ENCODE data around the gene REXO5. TPM values are rescaled to one million over a fixed set of nuclear protein-coding genes. Genes with fewer than 3 reads are reported as not detected.

REXO5 gene
- total and polyA plus RNA-seq, 4 donors, result 0.88 to 3.0 (median 1.6) TPM

DNA sequence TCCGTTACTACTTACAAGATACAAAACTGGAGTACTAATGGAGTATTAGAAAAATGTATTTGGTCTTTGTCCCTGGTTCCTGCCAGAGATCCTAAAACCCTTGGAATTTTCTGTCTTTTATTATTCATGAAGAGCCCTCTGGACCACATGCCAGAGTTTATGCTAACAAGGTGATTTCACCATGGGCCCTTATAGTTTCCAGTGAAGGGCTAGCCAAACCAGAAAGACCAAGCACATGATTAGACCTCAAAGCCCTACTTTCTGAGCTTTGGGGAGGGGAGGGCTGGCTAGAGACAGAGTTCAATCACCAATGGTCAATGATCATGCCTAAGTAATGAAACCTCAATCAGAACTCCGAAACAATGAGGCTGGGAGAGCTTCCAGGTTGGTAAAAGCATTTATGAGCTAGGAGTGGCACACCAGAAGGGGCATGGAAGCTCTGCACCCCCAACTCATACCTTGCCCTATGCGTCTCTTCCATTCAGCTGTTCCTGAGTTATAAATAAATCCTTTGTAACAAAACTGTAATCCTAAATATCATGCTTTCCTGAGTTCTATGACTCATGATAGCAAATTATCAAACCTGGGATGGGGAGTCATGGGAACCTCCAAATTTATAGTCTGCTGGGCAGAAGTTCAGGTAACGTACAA lies 83.4 kb downstream of the REXO5 start:
- intact Hi-C loops (cut with DNase I), result no loop called here
- Histone ChIP-seq H3K27ac (ENCODE audit: low read depth in 1 of 2, low read length in 2 of 2) (no peak overlapping the region), H3K36me3 (ENCODE audit: control insufficient read depth in 1 of 2, insufficient read depth in 2 of 2, low read length in 1 of 2) (peaks cover 3 to 5% of the 10 kb centered on the region in 2 donors), H3K4me1 (ENCODE audit: control insufficient read depth in 1 of 2, insufficient read depth in 2 of 2, low read length in 2 of 2) (peaks cover 7 to 18% of the 10 kb centered on the region in 2 donors), H3K9me3 (ENCODE audit: control insufficient read depth, low read length) (no peaks in the 10 kb centered on the region), H3K27me3 (ENCODE audit: control insufficient read depth in 1 of 2, insufficient read depth in 2 of 2, low read length in 1 of 2) (no peaks in the 10 kb centered on the region), H3K4me3 (ENCODE audit: low read length in 2 of 2) (no peak overlapping the region)
- ATAC-seq (ENCODE audit: low FRiP score) (no peak), DNase-seq (no peak)
- WGBS, 2 donors, result 80 to 83% methylated on average over 4 of the region's 4 CpGs

DNA sequence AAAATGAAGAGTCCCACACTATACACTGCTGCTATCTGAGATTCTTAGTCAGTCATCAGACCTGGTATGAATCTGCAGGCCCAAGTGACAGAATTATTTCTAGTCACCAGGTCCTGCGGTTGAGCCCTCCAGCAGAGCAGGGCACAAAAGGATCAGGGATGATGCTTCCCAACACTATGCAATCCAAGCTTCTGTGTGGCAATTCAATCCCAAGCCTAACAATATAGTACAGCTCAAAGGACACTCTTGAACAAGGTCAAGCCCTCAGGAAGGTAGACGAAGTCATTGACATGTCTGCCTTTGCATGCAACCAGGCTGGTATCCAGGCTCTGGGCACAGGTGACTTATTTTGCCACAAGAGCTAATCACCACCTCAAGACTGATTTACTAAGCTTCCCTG lies 88.1 kb downstream of the REXO5 start:
- H3K36me3 ChIP-seq (ENCODE audit: control insufficient read depth in 1 of 2, insufficient read depth in 2 of 2, low read length in 1 of 2), result peaks cover 5 to 7% of the 10 kb centered on the region in 2 donors
- intact Hi-C loops (cut with DNase I), result no loop called here

DNA sequence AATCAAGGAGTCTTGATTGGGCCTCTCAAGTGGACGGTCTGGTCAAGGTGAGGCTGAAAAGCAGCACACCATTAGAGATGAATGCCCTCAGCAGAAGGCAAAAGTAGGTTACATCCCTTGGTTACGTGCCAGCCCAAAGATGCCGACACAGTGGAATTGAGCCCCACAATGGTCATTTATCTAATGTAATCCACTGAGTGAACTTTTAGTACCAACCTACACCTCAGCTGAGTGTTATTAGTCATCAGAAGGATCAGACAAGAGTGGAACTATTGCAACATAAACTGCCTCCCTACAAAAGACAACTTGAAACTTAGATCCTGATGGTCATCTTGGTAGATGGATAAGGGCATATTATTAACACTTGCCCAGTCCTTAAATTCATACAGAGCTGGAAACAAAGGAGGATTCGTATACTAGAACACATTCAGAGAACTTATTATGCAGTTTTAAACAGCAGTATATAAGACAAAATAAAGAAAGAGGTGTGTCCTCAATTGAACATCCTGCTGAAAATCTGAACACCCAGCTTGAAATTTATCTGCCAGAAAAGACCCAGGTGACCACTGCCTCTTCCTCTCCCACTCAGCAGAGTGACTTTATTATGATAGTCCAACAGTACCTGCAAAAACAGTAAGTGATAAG lies 91.0 kb downstream of the REXO5 start:
- Histone ChIP-seq H3K4me1 (ENCODE audit: control insufficient read depth in 1 of 2, insufficient read depth in 2 of 2, low read length in 2 of 2) (peaks cover 2 to 8% of the 10 kb centered on the region in 2 donors), H3K4me3 (ENCODE audit: low read length in 2 of 2) (no peak overlapping the region), H3K27me3 (ENCODE audit: control insufficient read depth in 1 of 2, insufficient read depth in 2 of 2, low read length in 1 of 2) (no peaks in the 10 kb centered on the region), H3K27ac (ENCODE audit: low read depth in 1 of 2, low read length in 2 of 2) (peak overlapping the region in 1 of 2 donors; percentile 38), H3K36me3 (ENCODE audit: control insufficient read depth in 1 of 2, insufficient read depth in 2 of 2, low read length in 1 of 2) (peaks cover 3 to 4% of the 10 kb centered on the region in 2 donors), H3K9me3 (ENCODE audit: control insufficient read depth, low read length) (no peaks in the 10 kb centered on the region)
- no peak for ATAC-seq (ENCODE audit: low FRiP score)
- intact Hi-C loops (cut with DNase I), result loop anchor here in 1 of 2 donors (5.0 kb wide), 1 partner anchor 45 kb away; no protein-coding TSS in a partner anchor
- DNase-seq, result no peak
- 81 to 87% methylated on average over 4 of the region's 4 CpGs for WGBS, 2 donors

More for the DNA sequence above, 88.1 kb downstream of the REXO5 start:
- peaks cover 7 to 13% of the 10 kb centered on the region in 2 donors for H3K4me1 ChIP-seq (ENCODE audit: control insufficient read depth in 1 of 2, insufficient read depth in 2 of 2, low read length in 2 of 2)
- 89 to 90% methylated on average over 2 of the region's 2 CpGs for WGBS, 2 donors
- no peaks in the 10 kb centered on the region for H3K27me3 ChIP-seq (ENCODE audit: control insufficient read depth in 1 of 2, insufficient read depth in 2 of 2, low read length in 1 of 2)
- no peak overlapping the region for H3K4me3 ChIP-seq (ENCODE audit: low read length in 2 of 2)
- ATAC-seq (ENCODE audit: low FRiP score), result no peak
- no peak overlapping the region for H3K27ac ChIP-seq (ENCODE audit: low read depth in 1 of 2, low read length in 2 of 2)
- H3K9me3 ChIP-seq (ENCODE audit: control insufficient read depth, low read length), result no peaks in the 10 kb centered on the region
- DNase-seq, result no peak

DNA sequence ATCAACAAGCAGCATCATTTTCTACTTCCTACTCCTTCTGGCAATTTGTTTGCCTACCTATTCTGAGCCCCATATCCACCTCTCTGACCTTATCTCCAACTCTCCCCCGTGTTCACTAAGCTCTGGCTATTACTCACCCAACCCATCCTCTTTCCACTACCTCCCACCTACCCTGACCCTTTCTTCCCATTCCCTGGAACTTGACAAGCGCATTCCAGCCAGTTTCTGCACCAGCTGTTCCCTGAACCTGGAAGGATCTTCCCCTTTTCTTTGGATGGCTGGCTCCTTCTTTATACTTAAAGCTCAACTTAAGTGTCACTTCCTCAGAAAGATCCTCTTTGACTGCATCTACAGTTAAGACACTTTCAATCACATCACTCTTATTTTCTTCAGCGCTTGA lies 91.6 kb downstream of the REXO5 start:
- intact Hi-C loops (cut with DNase I), result loop anchor here (2.0 to 5.0 kb wide), 2 partner anchors 46 to 47 kb away; no protein-coding TSS in a partner anchor
- DNase-seq (no peak), ATAC-seq (ENCODE audit: low FRiP score) (no peak)
- WGBS, 2 donors, result 71 to 72% methylated on average over 3 of the region's 3 CpGs
- H3K36me3 ChIP-seq (ENCODE audit: control insufficient read depth in 1 of 2, insufficient read depth in 2 of 2, low read length in 1 of 2), result peaks cover 3 to 4% of the 10 kb centered on the region in 2 donors
- peaks cover 2 to 13% of the 10 kb centered on the region in 2 donors for H3K4me1 ChIP-seq (ENCODE audit: control insufficient read depth in 1 of 2, insufficient read depth in 2 of 2, low read length in 2 of 2)
- H3K4me3 ChIP-seq (ENCODE audit: low read length in 2 of 2), result peak overlapping the region in 1 of 2 donors; percentile 91
- H3K27me3 ChIP-seq (ENCODE audit: control insufficient read depth in 1 of 2, insufficient read depth in 2 of 2, low read length in 1 of 2), result no peaks in the 10 kb centered on the region
- H3K27ac ChIP-seq (ENCODE audit: low read depth in 1 of 2, low read length in 2 of 2), result no peak overlapping the region
- H3K9me3 ChIP-seq (ENCODE audit: control insufficient read depth, low read length), result no peaks in the 10 kb centered on the region

DNA sequence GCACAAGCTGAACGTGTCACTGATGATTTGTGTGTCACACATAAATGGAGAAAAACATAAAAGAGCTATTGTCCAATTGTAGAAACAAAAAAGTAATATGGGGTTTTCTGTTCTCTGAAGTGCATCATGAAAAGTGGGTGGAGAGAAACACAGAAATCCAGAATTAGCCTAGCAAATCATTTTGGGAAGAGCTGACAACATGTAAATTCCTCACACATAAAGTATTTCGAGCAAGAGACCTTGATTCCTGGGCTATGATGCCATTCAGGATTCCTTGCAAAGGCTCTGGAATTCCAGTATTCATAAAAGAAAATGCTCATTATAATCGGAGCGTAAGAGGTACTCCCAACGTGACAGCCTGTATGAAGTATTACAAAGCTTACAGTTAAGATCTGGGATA lies 92.7 kb downstream of the REXO5 start:
- DNase-seq, result no peak
- H3K27ac ChIP-seq (ENCODE audit: low read depth in 1 of 2, low read length in 2 of 2), result peak overlapping the region; percentile 82 to 91

More for the DNA sequence above, 92.7 kb downstream of the REXO5 start:
- intact Hi-C loops (cut with DNase I), result loop anchor here (2.0 to 5.0 kb wide), 2 partner anchors 47 to 48 kb away; no protein-coding TSS in a partner anchor
- Histone ChIP-seq H3K27me3 (ENCODE audit: control insufficient read depth in 1 of 2, insufficient read depth in 2 of 2, low read length in 1 of 2) (no peaks in the 10 kb centered on the region), H3K4me3 (ENCODE audit: low read length in 2 of 2) (peak overlapping the region; percentile 37 to 91), H3K9me3 (ENCODE audit: control insufficient read depth, low read length) (no peaks in the 10 kb centered on the region), H3K4me1 (ENCODE audit: control insufficient read depth in 1 of 2, insufficient read depth in 2 of 2, low read length in 2 of 2) (peaks cover 4 to 21% of the 10 kb centered on the region in 2 donors), H3K36me3 (ENCODE audit: control insufficient read depth in 1 of 2, insufficient read depth in 2 of 2, low read length in 1 of 2) (peaks cover 2 to 4% of the 10 kb centered on the region in 2 donors)
- ATAC-seq (ENCODE audit: low FRiP score), result no peak
- 1 to 4% methylated on average over 5 of the region's 5 CpGs for WGBS, 2 donors

Other genes with a start within 250 kb of the REXO5 start
- gene ACSM2B, start 230.2 kb upstream of the REXO5 start, total RNA-seq, result not detected
- not detected for gene ACSM2B, start 230.2 kb upstream of the REXO5 start, polyA plus RNA-seq
- under 1 TPM; 0.42 to 0.63 TPM for gene ACSM1, start 108.8 kb upstream of the REXO5 start, total RNA-seq
- under 1 TPM in 1 of 2 donors, not detected in 1; 0.64 TPM for gene ACSM1, start 108.8 kb upstream of the REXO5 start, polyA plus RNA-seq
- 10 to 100 TPM; 31.7 to 38.1 TPM for gene THUMPD1, start 64.7 kb upstream of the REXO5 start, total RNA-seq
- 10 to 100 TPM; 15.3 to 25.3 TPM for gene THUMPD1, start 64.7 kb upstream of the REXO5 start, polyA plus RNA-seq
- gene ACSM3, start 42.5 kb upstream of the REXO5 start, total RNA-seq, result 1 to 10 TPM; 1.1 to 2.2 TPM
- under 1 TPM; 0.49 to 0.88 TPM for gene ACSM3, start 42.5 kb upstream of the REXO5 start, polyA plus RNA-seq
- gene ERI2, start 55 bp upstream of the REXO5 start, total RNA-seq, result 10 to 100 TPM in 1 of 2 donors, 1 to 10 TPM in 1; 6.7 to 14.3 TPM
- gene ERI2, start 55 bp upstream of the REXO5 start, polyA plus RNA-seq, result 10 to 100 TPM; 12.7 to 14.3 TPM
- 10 to 100 TPM; 29.5 to 54.5 TPM for gene DCUN1D3, start 93.8 kb downstream of the REXO5 start, total RNA-seq
- 1 to 10 TPM; 3.9 to 4.1 TPM for gene DCUN1D3, start 93.8 kb downstream of the REXO5 start, polyA plus RNA-seq
- 10 to 100 TPM; 18.1 to 24.3 TPM for gene LYRM1, start 94.2 kb downstream of the REXO5 start, total RNA-seq
- 10 to 100 TPM; 27.3 to 44.2 TPM for gene LYRM1, start 94.2 kb downstream of the REXO5 start, polyA plus RNA-seq